Stimulated activated CD4-positive, alpha-beta T cell treated with anti-CD3 and anti-CD28 coated beads, Interleukin-1b, Interleukin-23, amount 100 ng/mL, for 4 hours (primary cell): Measurements from ENCODE around the gene NSD1.
"Not testable (repeated sequence)": the region's sequence is repeated elsewhere in the genome, so short reads cannot be mapped to it uniquely, and the experiment has no call there.

ENCODE experiments used
- DNase-seq, 2 donors: peaks; one replicate each; pipeline ENCODE4 v3.0.0-alpha.2; 2020; ENCODE audit warnings: low read depth in 2 of 2

The NSD1 gene

DNA sequence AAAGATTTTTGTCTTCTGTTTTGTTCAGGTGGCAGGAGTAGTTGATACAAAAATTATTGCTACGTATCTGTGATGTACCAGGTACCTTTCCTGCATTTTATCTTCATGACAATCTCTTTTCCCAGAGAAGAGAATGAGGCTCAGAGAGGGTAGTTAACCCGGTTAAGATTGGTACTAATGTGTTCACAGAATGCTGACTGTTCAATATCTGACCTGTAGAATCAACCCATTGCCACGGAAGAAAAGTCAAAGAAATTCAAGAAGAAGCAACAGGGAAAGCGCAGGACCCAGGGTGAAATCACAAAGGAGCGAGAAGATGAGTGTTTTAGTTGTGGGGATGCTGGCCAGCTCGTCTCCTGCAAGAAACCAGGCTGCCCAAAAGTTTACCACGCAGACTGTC, 158.2 kb downstream of the NSD1 start:
- DNase-seq = no peak

DNA sequence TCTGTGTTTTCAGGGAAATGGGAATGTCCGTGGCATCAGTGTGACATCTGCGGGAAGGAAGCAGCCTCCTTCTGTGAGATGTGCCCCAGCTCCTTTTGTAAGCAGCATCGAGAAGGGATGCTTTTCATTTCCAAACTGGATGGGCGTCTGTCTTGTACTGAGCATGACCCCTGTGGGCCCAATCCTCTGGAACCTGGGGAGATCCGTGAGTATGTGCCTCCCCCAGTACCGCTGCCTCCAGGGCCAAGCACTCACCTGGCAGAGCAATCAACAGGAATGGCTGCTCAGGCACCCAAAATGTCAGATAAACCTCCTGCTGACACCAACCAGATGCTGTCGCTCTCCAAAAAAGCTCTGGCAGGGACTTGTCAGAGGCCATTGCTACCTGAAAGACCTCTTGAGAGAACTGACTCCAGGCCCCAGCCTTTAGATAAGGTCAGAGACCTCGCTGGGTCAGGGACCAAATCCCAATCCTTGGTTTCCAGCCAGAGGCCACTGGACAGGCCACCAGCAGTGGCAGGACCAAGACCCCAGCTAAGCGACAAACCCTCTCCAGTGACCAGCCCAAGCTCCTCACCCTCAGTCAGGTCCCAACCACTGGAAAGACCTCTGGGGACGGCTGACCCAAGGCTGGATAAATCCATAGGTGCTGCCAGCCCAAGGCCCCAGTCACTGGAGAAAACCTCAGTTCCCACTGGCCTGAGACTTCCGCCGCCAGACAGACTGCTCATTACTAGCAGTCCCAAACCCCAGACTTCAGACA, 160.4 kb downstream of the NSD1 start:
- DNase-seq = no peak

DNA sequence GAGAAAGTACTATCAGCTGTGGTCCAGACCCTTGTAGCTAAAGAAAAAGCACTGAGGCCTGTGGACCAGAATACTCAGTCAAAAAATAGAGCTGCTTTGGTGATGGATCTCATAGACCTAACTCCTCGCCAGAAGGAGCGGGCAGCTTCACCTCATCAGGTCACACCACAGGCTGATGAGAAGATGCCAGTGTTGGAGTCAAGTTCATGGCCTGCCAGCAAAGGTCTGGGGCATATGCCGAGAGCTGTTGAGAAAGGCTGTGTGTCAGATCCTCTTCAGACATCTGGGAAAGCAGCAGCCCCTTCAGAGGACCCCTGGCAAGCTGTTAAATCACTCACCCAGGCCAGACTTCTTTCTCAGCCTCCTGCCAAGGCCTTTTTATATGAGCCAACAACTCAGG, 161.1 kb downstream of the NSD1 start:
- DNase-seq = no peak

DNA sequence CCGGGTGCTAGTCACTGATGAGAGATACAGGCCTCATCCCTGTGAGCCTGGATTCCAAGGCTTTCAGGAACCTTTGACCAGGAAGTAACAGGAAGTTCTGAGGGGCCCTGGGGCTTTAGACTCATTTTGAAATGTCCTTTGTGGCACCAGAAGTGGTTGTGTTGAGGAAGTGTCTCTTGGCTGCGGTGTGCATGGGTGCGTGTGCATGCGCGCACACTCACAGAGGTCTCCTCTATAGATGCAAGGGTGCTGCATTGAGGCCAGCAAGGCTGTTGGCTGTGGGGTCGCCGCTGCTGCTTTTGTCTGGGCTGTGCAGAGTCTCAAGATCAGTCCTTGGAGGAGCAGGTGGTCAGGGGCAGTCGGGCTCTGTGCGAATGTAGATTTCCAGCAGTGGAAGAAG, 162.4 kb downstream of the NSD1 start:
- no peak for DNase-seq

DNA sequence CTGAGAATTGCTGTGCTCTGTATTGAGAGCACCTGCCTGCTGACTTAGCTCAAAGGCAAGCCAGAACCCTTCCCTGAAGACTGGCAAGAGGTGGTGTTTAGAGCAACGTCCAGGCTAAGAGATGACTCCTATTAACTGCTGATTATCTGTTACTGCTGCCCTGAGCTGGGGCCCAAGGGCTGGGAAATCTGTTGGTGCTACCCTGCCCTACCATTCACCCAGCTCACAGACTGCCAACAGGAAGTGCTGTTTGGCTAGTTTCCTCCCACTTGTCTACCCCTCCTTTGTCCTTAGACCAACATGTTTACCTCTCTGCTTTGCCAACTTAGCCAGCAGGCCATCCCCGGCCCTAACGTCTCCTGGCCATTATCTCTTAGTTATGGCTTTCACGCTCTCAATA, 163.0 kb downstream of the NSD1 start:
- no peak for DNase-seq

DNA sequence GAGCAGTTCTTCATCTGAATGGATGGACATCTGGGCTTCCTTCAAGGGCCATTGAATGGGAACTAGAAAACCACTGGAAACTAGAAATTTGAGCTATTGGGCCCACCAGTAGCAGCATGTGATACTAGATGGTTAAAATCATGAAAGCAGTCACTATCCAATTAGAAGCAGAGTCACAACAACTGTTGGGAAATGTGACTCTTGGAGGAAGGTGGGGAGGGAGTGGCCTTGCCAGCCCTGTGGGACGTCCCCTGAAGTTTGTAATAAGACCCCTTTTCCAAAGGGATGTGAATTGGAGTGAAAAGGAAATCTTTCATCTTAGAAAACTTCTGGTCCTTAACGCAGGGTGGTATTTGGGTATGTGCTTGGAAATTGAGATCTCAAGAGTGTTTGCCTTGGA, 164.3 kb downstream of the NSD1 start:
- DNase-seq = no peak

DNA sequence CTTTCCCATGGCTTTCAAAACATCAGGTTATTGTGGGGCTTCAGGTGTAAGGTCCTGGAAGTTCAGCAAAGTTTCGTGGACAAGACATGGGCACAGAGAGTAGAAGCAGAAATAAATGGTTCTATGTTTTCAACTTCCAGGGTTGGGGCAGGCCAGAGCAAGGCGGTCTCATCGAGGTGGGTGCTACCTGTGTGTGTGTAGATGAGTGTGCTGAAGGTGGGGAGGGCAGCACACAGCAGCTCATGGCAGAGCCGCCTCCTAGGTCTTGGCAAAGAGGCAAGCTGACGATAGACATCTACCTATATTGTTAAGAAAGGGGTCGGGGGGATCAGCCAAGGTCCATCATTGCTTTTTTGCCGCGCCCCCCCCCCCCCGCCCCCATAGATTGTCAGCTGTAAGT, 166.1 kb downstream of the NSD1 start:
- DNase-seq = no peak

DNA sequence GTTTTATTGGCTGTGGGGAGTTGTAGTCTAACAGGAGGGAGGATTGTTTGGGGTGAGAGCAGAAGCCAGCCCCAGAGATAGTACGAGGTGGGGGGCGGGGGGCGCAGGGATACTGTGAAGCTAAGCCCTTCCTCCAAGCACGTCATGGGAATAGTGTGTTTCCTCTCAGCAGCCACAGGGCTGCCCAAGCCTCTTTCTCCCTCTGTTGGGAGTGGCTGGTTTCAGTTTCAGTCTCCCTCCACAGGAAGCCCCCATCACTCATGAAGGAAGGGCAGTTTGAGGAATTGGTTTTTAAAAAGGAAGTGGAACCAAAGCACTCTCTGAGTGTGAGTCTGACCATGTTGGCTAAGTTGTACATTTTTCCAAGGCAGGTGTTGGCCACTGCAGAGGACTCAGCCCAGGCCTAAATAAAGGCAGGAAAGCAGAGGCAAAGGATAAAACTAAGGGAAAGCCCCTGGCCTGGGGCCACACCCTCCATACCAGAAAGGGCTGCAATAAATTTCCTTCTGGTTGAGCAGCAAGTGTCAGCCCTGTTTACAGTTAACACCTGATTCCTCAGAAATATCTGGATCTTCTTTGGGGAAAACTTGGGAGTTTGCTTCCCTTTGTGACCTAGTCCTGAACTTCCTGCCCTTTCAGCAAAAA, 166.8 kb downstream of the NSD1 start:
- no peak for DNase-seq

DNA sequence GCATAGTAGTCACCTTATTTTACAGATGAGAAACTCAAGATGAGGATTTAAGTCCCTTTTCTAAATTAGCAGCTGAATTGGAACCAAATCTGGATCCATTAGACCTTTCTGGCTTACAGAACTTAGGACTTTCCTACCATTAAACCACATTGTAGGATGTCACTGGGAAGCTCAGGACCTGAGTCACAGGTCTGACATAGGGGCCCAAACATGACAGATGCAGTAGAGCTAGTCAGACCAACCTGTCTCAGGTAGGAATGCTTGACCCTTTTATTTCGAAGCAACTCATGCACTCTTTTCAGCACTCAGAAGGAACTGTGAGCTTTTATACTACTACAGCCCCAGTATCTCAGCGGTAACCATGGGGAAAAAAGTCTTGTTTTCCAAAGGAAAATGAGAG, 167.4 kb downstream of the NSD1 start:
- no peak for DNase-seq

DNA sequence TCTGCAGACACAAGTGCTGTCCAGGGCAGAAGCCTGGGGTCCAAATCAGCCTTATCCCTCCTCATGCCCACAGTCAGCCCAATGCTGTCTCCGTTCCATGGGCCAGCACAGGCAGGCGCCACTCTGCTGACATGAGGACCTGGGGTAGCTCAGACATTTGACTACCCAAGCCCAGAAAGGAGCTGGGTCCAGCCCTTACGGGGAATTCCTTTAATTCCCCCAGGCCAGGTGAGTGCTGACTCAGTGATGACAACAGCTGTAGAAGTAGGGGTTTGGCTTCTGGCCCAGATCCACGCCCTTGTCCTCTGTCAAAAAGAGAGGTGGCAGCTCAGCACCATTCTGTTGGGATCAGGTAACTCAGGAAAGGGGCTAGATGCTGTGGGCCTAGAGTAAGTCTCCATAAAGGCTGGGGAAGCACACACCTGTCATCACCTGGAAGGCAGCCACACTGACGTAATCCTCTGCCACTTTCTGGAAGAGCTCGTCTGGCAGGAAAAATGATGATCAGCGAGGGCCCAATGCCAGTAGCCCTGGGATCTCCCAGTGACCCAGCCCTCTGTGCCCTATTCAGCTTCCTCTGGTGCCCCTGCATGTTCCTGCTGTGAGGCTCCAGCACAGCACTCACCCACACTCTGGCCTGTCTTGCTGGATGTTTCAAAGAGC, 168.1 kb downstream of the NSD1 start:
- DNase-seq = no peak

DNA sequence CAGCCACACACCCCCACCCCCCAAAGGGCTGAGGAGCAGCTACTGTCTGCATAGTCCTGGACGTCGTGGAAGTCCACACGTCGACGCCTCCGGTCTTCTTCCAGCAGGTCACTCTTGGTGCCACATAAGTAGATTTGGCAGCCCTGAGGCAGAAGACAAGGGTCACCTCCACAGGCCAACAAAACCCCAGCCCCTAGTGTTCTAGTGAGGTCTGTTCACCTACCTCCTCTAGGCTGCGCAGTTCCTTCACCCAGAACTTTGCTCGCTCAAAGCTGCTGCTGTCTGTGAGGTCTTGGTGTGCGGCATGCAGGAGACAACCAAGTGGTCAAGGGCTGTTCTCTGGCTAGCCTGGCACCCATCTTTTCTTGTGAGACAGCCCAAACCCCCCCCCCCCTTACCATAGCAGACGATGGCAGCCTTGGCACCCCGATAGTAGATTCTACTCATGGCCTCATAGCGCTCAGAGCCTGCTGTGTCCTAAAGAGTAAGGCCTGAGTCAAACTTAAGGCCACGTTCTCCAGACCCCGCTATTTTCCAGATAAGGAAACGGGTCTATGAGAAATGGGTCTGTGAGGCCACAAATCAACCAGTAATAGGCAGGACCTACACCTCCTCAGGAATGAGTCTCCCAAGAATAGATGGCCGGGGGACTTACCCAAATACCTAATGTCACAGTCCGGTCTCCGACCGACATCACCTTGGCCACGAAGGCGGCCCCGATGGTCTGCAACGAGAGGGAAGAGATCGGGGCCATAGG, 169.0 kb downstream of the NSD1 start:
- DNase-seq = no peak

DNA sequence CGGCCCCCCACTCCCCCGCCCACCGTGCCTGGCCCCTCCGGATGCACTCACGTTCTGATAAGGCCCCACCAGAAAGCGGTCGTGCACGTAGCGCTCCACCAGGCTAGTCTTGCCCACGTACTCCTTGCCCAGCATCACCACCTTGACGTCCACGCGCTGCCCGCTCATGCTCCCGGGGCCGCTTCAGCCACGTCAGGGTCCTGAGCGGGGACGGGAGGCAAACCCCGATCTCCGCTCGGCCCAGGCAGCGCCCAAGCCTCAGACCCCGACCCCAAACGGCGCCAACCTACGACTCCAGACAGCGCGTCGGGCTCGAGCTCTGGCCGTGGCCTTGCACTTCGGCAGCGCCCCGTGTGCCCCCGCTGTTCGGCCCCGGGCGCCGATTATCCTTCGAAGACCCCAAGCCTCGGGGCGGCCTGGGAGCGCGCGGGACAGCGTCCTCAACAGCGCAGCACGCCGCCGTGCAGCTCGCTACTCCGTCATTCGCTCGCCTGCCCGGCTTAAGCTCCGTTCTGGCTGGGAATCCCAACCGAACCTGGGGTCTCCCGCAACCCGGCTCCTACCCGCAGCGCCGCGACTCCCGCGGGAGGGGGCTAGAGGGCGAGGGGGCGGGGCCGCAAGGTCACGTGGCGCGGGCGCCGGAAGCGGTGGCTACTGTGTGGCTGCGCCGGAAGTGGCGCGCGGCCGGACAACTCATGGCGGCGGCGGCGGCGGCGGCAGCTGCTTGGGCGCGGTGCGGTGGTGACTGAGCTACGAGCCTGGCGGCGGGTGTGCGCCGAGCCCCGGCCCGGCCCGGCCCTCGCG, 169.8 kb downstream of the NSD1 start, which contains the start of the genes PRELID1 and RAB24:
TSS of gene PRELID1 (plus strand) at position 679 of the 804 bp plus-strand sequence. CDS start 187 bp downstream, outside the sequence.
TSS of gene RAB24 (minus strand) at position 599 of the 804 bp plus-strand sequence. CDS start at position 168, 431 bp downstream.
- DNase-seq = peak; percentile 76 to 92

DNA sequence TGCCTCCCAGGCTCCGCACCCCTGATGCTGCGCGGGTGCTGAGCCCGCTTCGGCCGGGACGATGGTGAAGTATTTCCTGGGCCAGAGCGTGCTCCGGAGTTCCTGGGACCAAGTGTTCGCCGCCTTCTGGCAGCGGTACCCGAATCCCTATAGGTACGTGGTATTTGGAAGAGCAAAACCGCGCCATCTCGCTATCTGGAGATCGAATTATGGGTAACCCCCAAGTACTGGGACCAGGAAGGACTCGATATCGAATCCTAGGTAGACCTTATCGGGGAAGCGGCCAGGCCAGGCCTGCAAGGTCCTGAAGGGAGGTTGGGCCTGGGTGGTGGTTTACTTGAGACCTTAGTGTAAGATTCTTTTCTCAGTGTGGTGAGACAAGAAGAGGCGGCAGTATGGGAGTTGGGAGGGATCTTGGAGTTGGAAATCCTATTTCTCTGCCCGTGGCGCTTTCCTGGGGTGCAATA, 170.4 kb downstream of the NSD1 start:
- DNase-seq = no peak

DNA sequence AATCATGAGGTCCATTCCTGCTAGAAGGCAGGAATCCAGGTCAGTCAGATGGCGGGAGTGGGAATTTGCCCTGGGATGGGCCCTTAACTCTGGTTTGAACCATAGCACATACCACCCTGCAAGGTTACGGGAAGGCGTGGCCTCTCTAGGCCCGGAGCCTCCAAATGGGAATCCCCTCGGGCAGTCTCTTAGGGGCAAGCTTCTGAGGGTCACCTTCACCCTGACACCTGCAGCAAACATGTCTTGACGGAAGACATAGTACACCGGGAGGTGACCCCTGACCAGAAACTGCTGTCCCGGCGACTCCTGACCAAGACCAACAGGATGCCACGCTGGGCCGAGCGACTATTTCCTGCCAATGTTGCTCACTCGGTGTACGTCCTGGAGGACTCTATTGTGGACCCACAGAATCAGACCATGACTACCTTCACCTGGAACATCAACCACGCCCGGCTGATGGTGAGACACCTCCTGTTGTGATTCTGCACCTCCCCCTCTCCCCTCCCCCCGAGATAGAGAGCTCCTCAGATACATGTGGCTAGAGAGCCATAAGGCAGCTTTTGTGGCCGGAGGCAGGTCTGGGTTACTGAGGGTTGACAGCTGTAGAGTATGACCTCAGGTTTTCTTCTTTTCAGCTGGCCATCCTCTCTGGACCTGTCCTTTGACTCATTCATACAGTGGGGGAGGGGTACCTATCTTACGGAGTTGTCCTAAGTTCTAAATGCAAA, 171.0 kb downstream of the NSD1 start:
- DNase-seq = no peak

DNA sequence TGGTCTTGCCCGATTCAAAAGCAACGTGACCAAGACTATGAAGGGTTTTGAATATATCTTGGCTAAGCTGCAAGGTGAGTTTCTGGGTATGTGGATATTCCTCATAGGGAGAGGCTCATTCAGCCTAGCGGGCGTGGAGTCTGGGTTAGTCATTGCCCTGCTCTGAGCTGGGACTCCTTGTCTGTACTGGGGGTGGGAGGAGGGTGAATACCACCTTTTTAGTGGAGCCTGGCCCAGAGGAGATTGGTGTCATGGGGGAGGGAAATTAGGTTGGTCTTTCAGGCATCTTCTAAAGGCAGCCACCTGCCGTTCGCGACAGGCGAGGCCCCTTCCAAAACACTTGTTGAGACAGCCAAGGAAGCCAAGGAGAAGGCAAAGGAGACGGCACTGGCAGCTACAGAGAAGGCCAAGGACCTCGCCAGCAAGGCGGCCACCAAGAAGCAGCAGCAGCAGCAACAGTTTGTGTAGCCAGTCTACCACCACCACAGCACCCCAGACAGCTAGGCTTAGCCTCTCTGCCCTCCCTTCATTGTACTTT, 172.6 kb downstream of the NSD1 start:
- not testable (repeated sequence) for DNase-seq

DNA sequence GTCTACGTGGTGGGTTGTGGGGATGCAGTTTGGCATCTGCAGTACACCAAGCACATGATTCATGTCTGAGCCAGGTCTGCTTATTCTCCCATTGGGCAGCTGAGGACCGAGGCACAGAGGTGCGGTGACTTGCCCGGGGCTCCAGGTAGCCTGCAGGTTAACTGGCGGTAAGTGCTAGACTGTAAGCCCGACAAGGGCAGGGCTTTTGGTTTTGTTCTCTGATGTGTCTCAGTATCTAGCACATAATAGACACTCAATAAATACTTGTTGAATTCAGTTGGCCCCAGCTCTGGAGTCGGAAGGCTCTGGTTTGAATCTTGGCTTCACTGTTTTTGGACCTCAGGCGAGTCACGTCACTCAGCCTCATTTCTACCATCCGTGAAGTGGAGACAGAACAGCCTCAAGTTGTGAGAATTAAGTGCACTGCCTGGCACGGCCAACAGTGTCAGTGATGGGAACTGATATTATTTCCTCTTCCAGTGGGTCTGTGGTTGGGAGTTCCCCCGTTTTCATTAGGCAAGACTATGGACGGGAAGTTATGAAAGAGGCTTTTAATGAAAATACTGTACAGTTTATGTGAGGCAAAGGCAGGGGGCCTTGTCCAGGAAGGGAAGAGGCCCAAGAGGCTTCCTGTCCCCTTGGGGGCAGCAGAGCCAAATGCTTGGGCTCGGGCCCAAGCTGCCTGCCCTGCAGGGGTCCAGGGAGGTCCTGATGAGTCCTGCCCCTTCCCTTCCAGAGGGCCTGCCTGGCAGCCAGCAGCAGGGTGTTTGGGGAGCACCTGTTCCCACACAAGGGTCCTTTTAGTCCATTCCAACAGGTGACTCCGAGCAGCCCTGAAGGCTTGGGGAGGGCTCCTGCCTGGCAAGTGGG, 173.3 kb downstream of the NSD1 start:
- no peak for DNase-seq

DNA sequence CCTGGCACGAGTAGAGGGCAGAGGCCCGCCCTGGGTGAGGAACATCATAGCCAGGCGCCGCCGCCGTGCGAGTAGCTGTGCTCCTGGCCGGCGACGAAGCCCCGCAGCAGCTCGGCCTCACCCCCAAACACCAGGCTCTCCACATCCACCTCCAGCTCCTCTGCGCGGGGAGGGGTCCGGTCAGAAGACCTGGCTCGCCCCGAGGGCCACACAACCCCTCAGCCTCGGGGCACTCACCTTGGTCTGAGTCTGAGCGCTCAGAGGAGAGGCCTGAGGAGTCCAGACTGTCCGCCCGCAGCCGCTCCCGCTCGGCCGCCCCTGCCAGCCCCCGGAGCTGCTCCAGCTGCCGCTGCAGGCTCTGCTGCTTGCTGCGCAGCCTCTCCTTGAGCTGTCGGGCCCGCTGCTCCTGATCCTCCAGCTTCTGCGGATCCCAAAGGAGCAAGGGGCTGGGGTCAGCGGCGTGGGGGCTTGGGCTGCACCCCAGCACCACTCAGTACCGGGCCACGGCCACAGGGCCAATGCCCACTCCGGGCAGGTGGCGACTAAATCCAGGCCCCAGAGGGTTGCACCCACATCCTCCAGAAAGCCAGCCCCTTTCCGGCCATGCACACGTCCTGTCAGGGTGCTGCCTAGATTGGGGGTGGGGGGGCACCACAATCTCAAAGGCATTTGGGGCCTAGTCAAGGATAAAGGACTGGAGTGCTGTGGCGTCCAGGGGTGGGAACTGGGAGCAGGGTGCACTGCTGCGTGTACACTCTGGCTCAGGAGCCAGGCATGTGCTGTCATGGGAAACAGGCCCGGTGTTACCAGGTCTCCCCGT, 174.2 kb downstream of the NSD1 start:
- no peak for DNase-seq

DNA sequence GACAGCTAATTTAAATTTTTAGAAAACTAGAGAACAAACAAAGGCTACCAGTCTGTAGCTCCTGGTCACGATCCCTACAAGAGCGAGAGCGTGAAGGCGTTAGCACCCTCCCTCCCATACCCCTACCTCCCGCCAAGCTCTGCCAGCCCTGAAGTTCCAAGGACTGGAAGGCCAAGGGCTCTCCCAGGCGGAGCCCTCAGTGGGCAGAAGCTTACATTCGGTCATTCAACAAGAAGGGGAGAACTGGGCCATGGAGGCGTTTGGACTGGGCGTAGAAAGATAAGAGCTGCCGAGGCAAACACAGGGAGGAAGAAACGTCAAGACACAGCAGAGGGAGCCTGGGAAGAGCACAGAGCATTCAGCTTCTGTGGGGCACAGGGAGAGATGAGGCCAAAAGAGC, 175.2 kb downstream of the NSD1 start:
- no peak for DNase-seq
